ENCODE measurements around the gene TERT. TPM values are rescaled to one million over a fixed set of nuclear protein-coding genes. Genes with fewer than 3 reads are reported as not detected.

TERT gene
- total and polyA plus RNA-seq, 4 donors, result 0.02 TPM; not detected in 3

- no peak for ATAC-seq (ENCODE audit: insufficient read depth, low FRiP score)
- Histone ChIP-seq H3K27me3 (ENCODE audit: control insufficient read depth in 3 of 3, insufficient read depth in 3 of 3, low read length in 2 of 3) (no peaks in the 10 kb centered on the region), H3K4me1 (ENCODE audit: control insufficient read depth in 5 of 5, insufficient read depth in 5 of 5, low read length in 5 of 5) (no peaks in the 10 kb centered on the region), H3K36me3 (ENCODE audit: control insufficient read depth in 4 of 4, insufficient read depth in 4 of 4, low read length in 4 of 4) (no peaks in the 10 kb centered on the region), H3K9ac (ENCODE audit: insufficient read depth in 1 of 2, low read length in 2 of 2) (no peak overlapping the region), H3K27ac (ENCODE audit: low read depth in 1 of 2, low read length in 1 of 2) (no peak overlapping the region), H3K4me3 (no peak overlapping the region), H3K9me3 (ENCODE audit: control insufficient read depth in 4 of 4, insufficient read depth in 3 of 4, low read length in 3 of 4) (peaks cover 0 to 22% (median 7%) of the 10 kb centered on the region in 4 donors)
- TF ChIP-seq CTCF (IDR thresholded peaks at IDR 0.05; ENCODE audit: control extremely low read depth, extremely low read depth), result no peak
- DNase-seq, result no peak
- WGBS, 2 donors, result 95 to 97% methylated on average over 23 of the region's 23 CpGs
Observed at GRCh38 chr5:1259806-1260480, 34.9 kb downstream of the TERT start.

GRCh38 chr5:1257841-1258240, 37.0 kb downstream of the TERT start:
- Histone ChIP-seq H3K36me3 (ENCODE audit: control insufficient read depth in 4 of 4, insufficient read depth in 4 of 4, low read length in 4 of 4) (no peaks in the 10 kb centered on the region), H3K27me3 (ENCODE audit: control insufficient read depth in 3 of 3, insufficient read depth in 3 of 3, low read length in 2 of 3) (no peaks in the 10 kb centered on the region), H3K4me1 (ENCODE audit: control insufficient read depth in 5 of 5, insufficient read depth in 5 of 5, low read length in 5 of 5) (no peaks in the 10 kb centered on the region), H3K9me3 (ENCODE audit: control insufficient read depth in 4 of 4, insufficient read depth in 3 of 4, low read length in 3 of 4) (peaks cover 0 to 21% (median 7%) of the 10 kb centered on the region in 4 donors), H3K27ac (ENCODE audit: low read depth in 1 of 2, low read length in 1 of 2) (no peak overlapping the region), H3K9ac (ENCODE audit: insufficient read depth in 1 of 2, low read length in 2 of 2) (no peak overlapping the region), H3K4me3 (no peak overlapping the region)
- TF ChIP-seq CTCF (IDR thresholded peaks at IDR 0.05; ENCODE audit: control extremely low read depth, extremely low read depth), result no peak
- 88 to 93% methylated on average over 13 of the region's 13 CpGs for WGBS, 2 donors
- DNase-seq, result no peak
- ATAC-seq (ENCODE audit: insufficient read depth, low FRiP score), result no peak

- Histone ChIP-seq H3K9ac (ENCODE audit: insufficient read depth in 1 of 2, low read length in 2 of 2) (no peak overlapping the region), H3K4me3 (no peak overlapping the region), H3K27ac (ENCODE audit: low read depth in 1 of 2, low read length in 1 of 2) (no peak overlapping the region), H3K9me3 (ENCODE audit: control insufficient read depth in 4 of 4, insufficient read depth in 3 of 4, low read length in 3 of 4) (peaks cover 0 to 17% (median 5%) of the 10 kb centered on the region in 4 donors), H3K36me3 (ENCODE audit: control insufficient read depth in 4 of 4, insufficient read depth in 4 of 4, low read length in 4 of 4) (no peaks in the 10 kb centered on the region), H3K27me3 (ENCODE audit: control insufficient read depth in 3 of 3, insufficient read depth in 3 of 3, low read length in 2 of 3) (no peaks in the 10 kb centered on the region), H3K4me1 (ENCODE audit: control insufficient read depth in 5 of 5, insufficient read depth in 5 of 5, low read length in 5 of 5) (no peaks in the 10 kb centered on the region)
- 87 to 94% methylated on average over 17 of the region's 17 CpGs for WGBS, 2 donors
- DNase-seq (no peak), ATAC-seq (ENCODE audit: insufficient read depth, low FRiP score) (no peak)
- no peak for TF ChIP-seq CTCF (IDR thresholded peaks at IDR 0.05; ENCODE audit: control extremely low read depth, extremely low read depth)
Observed at GRCh38 chr5:1257363-1257762, 37.5 kb downstream of the TERT start.

- Histone ChIP-seq H3K9ac (ENCODE audit: insufficient read depth in 1 of 2, low read length in 2 of 2) (no peak overlapping the region), H3K4me1 (ENCODE audit: control insufficient read depth in 5 of 5, insufficient read depth in 5 of 5, low read length in 5 of 5) (no peaks in the 10 kb centered on the region), H3K36me3 (ENCODE audit: control insufficient read depth in 4 of 4, insufficient read depth in 4 of 4, low read length in 4 of 4) (no peaks in the 10 kb centered on the region), H3K4me3 (no peak overlapping the region), H3K27ac (ENCODE audit: low read depth in 1 of 2, low read length in 1 of 2) (no peak overlapping the region), H3K9me3 (ENCODE audit: control insufficient read depth in 4 of 4, insufficient read depth in 3 of 4, low read length in 3 of 4) (peaks cover 0 to 14% (median 3%) of the 10 kb centered on the region in 4 donors), H3K27me3 (ENCODE audit: control insufficient read depth in 3 of 3, insufficient read depth in 3 of 3, low read length in 2 of 3) (no peaks in the 10 kb centered on the region)
- TF ChIP-seq CTCF (IDR thresholded peaks at IDR 0.05; ENCODE audit: control extremely low read depth, extremely low read depth), result no peak
- ATAC-seq (ENCODE audit: insufficient read depth, low FRiP score), result no peak
- 86 to 94% methylated on average over 23 of the region's 23 CpGs for WGBS, 2 donors
- DNase-seq, result no peak
Observed at GRCh38 chr5:1256776-1257175, 38.1 kb downstream of the TERT start.
